GM13977 (cell line): ENCODE data around the gene RNF39.

Source experiments
- DNase-seq: peaks from one replicate; pipeline ENCODE4 v3.0.0; 2012; ENCODE audit warnings: low spot score
- in situ Hi-C: fragments of 300-500 bp; cut with MboI; formaldehyde crosslinking; loops from one replicate; pipeline ENCODE4 v1.12.0; 2022; ENCODE audit warnings: low sequenced_read_pairs, low pct_unique_long_range_greater_than_20kb, mixed read lengths, inconsistent platforms; ENCODE audit not compliant: unreplicated experiment
- TF ChIP-seq, protein P1 (sequence below): IDR thresholded peaks from 2 replicates; pipeline ENCODE4 v1.5.1; 2012; ENCODE audit warnings: mild to moderate bottlenecking, control low read depth; ENCODE audit not compliant: insufficient read depth; ENCODE audit errors: extremely low read depth, missing control alignments

The RNF39 gene

DNA sequence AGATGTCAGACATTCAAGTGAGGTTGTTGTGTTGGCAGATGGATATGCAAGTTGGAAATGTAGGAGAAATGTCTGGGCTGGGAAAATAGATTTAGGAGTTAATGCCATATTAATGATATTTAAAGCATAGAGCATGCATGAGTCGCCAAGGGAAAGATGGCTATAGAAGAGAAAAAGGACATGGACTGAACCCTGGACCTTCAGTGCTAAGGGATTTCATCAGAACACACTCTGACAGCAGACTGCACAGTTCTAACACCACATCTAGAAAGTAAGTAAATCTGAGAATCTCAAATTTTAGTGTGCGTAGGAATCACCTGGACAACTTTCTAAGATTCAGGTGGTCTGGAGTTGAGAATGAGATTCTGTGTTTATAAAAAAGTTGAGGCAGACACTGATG lies 31.8 kb downstream of the RNF39 start:
- no peak for DNase-seq
- TF ChIP-seq, protein P1, sequence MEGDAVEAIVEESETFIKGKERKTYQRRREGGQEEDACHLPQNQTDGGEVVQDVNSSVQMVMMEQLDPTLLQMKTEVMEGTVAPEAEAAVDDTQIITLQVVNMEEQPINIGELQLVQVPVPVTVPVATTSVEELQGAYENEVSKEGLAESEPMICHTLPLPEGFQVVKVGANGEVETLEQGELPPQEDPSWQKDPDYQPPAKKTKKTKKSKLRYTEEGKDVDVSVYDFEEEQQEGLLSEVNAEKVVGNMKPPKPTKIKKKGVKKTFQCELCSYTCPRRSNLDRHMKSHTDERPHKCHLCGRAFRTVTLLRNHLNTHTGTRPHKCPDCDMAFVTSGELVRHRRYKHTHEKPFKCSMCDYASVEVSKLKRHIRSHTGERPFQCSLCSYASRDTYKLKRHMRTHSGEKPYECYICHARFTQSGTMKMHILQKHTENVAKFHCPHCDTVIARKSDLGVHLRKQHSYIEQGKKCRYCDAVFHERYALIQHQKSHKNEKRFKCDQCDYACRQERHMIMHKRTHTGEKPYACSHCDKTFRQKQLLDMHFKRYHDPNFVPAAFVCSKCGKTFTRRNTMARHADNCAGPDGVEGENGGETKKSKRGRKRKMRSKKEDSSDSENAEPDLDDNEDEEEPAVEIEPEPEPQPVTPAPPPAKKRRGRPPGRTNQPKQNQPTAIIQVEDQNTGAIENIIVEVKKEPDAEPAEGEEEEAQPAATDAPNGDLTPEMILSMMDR = no peak
- in situ Hi-C loops = no loop called here

DNA sequence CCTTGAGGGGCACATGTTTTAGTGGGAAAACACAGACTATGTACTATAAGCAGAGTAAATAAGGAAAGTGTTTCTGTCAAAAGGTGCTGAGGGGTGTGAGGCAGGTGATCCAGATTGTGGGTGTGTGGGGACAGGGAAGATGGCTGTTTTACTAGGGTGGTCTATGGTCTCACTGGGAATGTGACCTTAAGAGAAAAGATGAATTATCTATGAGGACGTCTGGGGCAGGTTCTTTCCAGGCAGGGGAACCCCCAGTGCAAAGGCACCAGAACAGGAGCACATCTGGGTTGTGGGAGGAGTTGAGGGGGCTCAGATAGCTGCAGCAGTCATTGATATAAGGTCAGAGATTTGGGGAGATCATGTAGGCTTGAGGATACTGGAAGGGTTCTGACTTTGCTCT lies 32.7 kb downstream of the RNF39 start:
- in situ Hi-C loops = no loop called here
- TF ChIP-seq, protein P1 = no peak

DNA sequence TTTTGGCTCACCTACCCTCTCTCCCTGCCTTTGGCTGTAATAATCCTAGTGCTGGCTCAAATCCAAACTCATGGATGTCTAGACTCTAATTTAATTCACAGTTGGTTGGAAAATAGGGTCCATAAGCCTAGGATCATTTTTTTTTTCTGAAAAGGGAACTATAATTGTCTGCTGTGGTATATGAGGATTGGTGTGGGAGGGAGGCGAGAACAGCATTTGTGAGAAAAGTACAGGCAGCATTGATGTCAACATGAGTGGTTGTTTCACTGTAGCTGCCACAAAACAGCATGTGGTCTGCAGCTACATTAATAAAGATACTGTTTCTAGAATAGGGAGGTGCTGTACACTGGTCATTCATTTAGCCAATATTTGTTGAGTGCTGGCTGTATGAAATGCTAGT lies 33.1 kb downstream of the RNF39 start:
- peak; percentile 21 for DNase-seq
- in situ Hi-C loops = no loop called here
- TF ChIP-seq, protein P1 = no peak

More for the DNA sequence above, 32.7 kb downstream of the RNF39 start:
- peak; percentile 28 for DNase-seq

DNA sequence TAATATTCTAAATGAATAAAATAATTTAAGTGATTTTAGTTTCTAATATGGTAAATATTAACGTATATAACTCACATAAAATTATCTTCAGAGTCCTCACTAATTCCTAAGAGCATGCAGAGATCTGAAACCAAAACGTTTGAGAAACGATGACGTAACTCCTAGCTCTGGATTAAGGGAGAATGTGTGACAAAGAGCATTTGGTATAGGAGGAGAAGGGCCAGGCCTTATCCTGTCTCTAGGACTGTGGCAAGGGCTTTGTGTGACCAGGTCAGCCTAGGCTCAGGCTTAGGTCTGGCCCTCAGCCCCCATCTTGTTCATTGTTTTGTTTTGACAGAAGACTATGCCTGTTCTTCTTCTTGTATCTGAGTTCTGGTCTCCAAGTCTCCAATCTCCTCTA lies 33.7 kb downstream of the RNF39 start:
- TF ChIP-seq, protein P1 = no peak
- in situ Hi-C loops = no loop called here
- no peak for DNase-seq

DNA sequence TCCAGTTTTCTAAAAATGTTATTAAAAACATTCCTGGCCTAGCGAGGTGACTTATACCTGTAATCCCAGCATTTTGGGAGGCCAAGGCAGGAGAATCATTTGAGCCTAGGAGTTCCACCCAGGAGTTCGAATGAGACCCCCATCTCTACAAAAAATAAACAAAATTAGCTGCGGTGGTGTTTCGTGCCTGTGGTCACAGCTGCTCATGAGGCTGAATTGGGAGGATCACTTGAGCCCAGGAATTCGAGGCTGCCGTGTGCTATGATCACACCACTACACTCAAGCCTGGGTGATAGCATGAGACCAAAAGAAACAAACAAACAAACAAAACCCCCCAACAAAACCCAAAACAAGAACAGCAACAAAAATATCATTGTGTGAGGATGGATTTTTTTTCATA lies 34.3 kb downstream of the RNF39 start:
- DNase-seq = no peak
- TF ChIP-seq, protein P1 = no peak
- in situ Hi-C loops = no loop called here

DNA sequence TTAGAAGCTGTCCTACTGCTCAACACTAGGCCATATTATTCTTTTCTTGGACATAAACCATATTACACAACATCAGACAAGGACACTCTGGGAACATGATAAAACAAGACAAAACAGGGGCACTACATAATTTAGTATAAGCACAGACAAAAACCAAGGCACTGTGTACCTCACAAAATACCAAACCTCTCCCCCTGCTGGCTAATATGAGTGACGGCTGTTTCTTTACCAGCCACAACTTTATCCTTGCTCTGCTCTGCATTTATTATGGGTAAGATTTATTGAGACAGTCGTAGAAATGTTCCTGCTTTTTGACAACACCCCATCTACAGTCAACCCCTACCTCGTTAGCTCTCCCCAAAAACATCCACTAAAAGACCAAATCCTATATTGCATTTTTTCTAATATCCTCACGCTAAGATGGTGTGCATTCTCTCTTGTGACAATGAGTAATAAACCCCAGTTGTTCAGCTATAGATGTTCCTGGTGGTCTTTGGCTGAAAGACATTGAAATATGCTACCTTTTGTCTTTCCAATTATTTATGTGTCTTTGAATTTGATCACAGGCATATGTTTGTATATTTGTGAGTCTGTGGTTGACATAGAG lies 38.3 kb downstream of the RNF39 start:
- in situ Hi-C loops = no loop called here
- peak; percentile 29 for DNase-seq

More for the DNA sequence above, 38.3 kb downstream of the RNF39 start:
- TF ChIP-seq, protein P1 = peak; percentile 57
